Stimulated activated CD8-positive, alpha-beta memory T cell treated with anti-CD3 and anti-CD28 coated beads, Interleukin-4, amount 100 ng/mL, for 24 hours (primary cell): ENCODE measurements around the gene DCAF6.
"Not testable (repeated sequence)": the region's sequence is repeated elsewhere in the genome, so short reads cannot be mapped to it uniquely, and the experiment has no call there.

Source experiments
- DNase-seq: peaks from one replicate; pipeline ENCODE4 v3.0.0-alpha.2; 2020; ENCODE audit warnings: low read depth

DCAF6 gene

DNA sequence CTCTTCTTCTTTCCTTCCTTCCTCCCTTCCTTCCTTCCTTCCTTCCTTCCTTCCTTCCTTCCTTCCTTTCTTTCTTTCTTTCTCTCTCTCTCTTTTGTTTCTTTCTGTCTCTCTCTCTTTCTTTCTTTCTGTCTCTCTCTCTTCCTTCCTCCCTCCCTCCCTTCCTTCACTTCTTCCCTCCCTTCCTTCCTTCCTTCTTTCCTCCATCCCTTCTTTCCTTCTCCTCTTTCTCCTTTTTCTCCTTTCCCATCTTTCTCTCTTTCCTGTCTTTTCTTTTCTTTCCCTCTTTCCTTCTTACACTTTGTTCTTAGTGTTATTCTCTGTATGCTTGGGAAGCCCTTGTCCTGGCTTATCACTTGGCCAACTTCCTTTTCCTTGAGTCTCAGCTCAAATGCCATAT lies 72.8 kb downstream of the DCAF6 start:
- DNase-seq: no peak

DNA sequence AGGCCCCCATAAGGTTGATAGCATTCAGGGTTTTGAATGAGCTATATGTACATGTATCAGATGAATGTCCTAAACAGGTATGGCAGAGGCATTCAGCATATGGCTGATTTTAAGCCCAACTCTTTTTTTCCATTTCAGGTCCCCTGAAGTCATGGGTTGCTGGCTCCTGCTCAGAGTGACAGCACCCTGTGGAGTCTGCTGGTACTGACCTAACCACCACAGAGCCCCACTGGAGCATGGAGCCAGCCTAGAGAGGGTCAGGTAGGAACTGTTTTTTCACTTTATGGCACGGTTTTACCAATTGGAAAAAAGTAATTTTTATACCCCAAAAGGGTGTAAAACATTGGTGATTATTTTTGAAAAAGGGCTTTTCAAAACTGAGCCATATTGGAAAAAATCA lies 82.9 kb downstream of the DCAF6 start:
- DNase-seq: no peak

DNA sequence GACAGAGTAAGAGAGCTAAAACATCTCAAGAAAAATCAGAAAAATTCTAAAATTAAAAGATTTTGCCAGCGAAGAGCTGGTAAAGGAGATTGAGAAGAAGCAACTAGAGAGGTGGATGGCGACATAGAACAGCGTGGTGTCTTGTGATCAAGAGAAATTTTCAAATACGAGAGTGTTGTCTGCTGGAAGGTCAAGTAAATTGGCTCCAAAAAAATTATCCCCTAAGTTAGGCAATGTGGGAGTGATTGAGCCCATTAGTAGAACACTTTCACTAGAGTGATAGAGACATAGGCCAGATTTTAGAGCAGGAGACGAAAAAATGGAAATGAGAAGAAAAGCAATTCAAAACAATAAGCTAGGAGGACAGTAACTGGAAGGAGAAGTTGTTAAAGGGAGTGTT lies 94.7 kb downstream of the DCAF6 start:
- no peak for DNase-seq

DNA sequence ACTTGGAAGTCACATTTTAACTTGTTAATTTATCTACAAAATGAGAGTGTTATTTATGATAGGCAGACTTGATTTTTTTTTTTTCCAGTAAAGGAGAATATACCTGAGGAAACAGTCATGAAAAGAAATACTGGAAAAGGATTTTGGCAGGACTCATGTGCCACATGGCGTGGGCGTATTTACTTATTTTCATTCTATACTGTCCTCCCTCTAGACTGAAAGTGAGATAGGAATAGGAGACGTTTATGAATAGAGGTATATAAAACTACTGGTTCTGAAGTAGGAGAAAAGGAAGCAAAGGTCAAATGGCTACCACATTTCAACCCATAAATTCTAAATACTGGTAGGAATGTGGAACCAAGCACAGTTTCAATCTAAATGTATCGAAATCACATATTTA lies 95.1 kb downstream of the DCAF6 start:
- DNase-seq: no peak

DNA sequence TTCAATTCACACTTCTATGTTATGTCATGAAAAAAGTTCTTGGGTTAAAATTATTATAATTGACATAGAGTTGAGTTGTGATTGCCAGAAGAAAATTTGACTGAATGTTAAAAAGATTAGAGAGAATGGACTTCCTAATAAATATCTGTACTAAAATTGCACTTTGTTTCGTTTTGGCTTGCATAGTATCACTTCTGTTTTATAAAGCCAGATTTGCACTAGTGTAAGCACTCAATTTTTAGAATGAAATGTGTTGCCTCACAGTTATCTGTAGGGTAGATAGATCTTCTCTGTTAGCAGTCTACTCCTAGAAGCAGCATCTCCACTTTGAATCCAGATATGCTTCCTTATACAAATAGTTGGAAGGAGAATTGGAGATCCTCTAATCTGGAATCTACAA lies 95.5 kb downstream of the DCAF6 start:
- no peak for DNase-seq

DNA sequence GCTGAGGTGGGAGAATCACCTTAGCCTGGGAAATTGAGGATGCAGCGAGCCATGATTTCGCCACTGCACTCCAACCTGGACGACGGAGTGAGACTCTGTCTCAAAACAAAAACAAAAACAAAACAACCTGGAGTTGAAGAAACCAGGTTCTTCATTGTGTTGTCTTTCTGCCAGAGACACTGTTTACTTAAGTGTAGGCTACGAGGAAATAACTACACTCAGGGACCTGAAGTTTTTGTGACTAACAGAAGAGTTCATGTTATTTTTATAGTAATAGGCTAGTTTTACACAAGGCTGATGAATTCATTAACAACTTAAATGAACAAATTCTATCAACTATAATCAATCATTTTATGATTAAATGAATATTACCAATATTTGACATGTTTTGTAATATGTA lies 98.9 kb downstream of the DCAF6 start:
- no peak for DNase-seq

DNA sequence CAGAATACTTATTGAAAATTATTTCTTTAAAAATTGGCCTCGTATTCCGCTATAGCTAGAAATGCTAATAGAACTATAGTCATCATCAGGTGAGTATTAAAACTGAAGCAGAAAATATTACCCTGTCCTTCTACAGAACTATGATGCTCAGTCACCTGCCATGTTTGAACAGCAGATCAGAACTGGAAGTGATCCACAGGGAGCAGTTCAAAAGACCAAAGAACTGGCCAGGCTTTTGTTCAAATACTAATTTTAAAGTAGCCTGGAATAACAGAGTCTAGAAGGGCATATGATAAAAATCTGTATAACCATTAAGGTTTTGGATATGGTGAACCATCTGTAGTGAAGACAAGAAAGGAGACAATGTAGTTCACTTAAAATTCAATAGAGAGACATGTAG lies 105.9 kb downstream of the DCAF6 start:
- DNase-seq: no peak

DNA sequence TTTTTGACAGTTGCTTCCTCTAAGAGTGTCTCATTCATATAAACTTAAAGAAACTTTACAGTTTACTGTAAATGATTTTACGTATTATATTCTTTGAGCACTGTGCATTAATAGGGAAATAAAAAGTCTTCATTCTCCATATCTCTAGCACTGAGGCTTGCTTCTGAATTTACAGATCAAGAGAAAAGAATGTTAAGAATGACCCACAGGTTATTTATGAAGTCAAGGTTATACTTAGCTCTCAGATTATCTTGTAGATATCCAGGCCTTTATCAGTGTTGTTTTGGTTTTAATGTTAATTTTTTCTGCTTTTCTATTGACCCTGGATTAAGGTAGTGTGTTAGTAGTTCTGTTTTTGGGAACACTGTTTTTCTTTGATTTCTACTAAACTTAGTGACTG lies 108.8 kb downstream of the DCAF6 start:
- no peak for DNase-seq

DNA sequence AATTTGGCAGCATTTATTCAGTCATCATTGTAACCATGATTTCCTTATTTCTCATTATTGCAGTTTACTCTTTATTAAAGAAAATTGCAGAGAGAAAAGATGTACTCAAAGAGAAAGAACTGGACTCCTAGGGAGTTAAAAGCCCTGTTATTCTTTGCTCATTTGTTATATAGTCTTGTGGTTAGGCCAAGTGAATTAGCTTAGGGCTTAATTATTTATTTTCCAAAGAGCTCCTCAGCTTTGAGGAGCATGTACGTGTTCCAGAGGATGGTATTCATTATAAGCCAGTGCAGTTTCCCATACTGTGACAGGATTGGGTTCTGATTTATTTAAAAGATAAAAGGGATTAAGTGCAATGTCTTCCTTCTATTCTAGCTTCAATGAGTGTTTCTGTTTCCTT lies 113.8 kb downstream of the DCAF6 start:
- no peak for DNase-seq

DNA sequence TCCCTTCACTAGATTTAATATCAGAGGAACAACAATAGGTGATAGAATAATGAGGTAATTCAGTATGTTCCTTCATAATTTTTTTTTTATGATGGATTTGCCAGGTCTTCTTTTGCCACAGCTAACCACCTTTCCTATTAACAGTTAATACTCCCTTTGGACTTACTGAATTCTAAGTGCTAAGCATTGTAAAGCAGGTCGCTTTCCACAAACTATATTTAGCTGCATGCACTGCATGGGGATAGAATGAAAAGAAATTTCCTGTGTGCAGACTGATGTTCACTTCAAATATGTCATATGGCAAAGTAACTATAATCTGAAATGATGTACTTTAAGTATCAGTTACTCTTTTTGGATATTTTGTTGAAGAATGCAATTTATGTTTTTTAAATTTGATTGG lies 114.4 kb downstream of the DCAF6 start:
- no peak for DNase-seq

DNA sequence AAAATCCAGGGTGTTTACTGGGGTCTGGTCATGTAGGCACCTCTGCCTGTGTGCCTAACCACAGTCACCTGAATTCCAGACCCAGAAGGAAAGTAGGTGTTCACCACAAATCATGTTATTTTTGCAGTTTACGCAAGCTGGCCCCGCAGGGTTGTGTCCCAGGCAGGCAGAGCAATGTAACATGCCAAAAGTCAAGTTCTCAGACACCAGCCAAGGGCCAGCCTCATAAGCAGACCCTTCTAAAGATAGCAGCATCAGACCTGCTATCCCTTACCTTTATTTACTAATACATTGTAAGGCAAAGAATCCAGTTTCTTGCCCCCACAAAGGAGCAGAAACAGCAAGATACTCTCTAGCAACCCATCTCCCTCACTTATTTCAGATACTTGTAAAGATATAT lies 117.2 kb downstream of the DCAF6 start:
- no peak for DNase-seq

DNA sequence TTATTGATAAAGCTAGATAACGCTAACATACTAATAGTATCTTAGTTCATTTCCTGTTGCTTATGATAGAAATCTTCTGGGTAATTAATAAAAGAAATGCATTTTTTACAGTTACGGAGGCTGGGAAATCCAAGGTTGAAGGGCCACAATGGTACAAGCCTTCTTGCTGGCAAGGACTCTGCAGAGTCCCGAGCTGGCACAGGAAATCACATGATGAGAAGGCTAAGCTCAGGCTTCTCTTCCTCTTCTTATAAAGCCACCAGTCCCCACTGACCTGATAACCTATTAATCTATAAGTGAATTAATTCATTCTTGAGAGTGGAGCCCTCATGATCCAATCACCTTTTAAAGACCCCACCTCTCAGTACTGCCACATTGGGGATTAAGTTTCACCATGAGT lies 117.6 kb downstream of the DCAF6 start:
- DNase-seq: no peak

DNA sequence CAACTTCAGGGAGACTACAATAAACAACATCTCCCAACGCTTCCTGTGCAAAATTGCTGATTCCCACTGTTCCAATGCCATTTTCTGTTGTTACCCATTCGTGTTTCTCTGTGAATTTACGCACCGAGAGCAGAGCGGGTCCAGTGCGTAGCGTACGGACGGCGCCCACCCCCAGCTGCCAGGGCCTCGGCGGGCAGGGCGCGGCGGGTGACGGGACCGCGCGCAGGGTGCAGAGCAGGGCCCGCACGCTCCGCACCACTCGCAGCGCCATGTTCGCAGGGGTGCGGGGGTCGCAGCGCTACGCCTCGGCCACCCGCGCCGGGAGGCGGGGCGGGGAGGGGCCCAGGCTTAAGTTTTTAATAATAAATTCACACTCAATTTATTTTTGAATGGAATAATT lies 119.7 kb downstream of the DCAF6 start:
- not testable (repeated sequence) for DNase-seq

DNA sequence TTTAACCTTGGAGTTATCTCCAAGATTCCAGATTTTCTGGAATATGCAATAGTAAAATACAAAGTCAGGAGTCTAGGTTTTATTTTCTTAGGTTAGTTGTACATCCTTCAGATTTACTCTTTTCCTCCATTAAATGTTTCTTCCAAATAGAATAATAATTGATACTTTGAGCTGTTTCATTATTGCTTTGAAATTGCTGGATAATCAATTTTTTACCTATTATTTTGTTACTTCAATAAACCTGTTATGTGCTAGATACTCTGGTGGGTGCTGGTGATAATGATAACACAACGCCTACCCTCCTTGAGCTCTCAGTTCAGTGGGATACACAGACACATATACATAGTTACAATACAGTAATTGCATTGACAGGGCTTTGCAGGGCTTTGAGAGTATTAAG lies 120.9 kb downstream of the DCAF6 start:
- DNase-seq: no peak

DNA sequence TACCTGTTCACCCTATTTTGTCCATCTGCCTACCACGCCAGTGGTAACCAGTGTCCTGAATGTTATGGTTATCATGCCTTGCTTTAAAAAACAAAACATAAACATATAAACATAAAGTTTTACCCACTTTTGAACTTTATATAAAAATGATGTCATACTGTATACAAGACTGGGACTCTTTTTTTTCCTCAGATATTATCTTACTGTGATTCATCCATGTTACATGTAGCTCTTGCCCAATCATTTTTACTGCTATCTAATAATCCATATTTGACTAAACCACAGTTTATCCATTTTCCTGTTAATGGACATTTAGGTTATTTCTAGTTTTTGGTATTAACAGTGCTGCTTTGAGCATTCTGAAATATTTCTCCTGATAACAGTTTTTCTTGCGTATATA lies 121.4 kb downstream of the DCAF6 start:
- DNase-seq: no peak

DNA sequence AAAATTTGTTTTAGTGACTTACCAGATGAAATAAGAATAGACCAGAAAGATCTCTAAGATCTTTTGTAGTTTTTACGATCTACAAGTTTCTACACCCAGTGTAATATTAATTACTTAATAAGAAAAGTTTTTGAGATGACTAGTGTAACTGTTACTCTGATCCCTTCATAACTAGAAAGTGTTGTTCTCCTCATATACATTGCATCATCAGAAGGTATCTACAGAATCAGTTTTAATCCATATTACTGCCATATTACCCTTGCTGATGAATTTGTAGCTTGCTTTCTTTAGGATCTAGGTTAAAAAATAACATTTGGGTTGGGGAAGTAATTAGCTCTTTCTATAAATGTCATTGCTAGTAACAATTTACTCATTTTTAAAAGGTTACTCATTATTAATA lies 127.7 kb downstream of the DCAF6 start:
- no peak for DNase-seq

DNA sequence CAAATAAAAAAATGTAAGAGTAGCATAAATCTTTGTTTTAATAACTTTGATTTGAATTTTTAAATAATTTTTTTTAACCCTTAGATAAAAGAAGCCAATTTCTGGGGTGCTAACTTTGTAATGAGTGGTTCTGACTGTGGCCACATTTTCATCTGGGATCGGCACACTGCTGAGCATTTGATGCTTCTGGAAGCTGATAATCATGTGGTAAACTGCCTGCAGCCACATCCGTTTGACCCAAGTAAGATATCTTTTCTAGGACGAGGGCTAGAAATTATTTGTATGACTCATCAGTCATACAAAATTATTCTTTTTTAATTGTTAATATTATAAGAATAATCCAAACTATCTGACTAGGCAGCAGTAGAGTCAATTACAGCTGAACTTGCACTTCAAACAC lies 129.0 kb downstream of the DCAF6 start:
- no peak for DNase-seq

DNA sequence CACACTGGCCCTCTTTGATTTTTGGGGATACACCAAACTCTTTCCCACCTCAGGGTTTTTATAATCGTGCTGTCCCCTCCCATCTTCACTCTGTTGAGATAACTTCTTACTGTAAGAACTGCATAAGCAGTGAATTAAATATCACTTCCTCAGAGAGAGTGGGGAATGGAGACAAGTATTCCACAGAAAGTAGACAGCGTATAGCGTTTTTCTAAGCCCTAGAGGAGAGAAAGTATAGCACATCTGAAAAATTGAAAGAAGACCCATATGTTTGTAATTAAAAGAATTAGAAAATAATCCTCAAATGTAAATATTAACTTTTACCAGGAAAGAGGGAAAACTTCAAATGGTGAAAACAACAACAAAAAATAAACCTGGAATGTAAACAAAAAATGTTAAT lies 132.9 kb downstream of the DCAF6 start:
- no peak for DNase-seq

DNA sequence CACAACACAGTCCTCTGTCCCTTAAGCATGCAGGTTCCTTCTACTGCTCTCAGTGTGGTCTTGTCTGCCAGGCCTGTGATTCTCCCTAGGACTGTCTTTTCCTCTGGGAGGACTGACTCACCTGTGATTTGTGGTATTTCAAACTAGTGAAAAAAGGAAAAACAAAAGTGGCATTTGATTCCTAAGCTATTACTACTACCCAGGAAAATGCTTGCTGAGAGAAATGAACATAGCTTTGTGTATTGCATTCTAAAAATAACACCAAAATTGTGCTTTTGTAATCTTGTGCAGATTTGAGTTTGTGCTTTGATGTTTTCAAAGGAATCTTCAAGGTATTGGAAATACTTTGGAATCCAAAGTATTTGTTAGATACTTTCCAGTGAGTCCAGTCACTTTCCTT lies 143.3 kb downstream of the DCAF6 start:
- no peak for DNase-seq

DNA sequence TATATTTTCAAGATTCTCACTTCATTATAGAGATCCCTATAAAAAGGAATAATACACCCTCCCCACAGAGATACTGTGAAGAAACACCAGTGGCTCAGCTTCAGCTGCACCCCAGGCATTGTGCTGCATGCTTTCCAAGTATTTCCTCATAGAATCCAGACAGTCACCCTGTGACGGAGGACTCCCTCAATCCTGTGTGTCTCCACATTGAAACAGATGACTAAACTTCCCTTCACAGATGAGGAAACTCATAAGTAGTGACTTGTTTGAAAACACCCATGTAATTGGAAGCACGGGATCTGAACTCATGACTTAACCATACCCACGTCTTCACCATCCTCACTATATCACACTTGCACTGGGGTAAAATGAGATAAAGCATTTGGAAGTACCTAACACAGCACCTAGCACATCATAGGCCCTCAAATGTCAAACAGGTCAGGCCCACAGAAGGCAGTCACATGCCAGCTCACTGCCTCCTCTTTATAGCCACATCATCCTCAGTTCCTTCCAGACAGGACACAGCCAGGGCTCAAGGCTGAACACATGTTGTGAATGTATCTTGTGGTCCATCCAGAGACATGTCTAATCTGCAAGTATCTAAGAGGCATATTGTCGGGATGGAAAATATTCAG lies 145.0 kb downstream of the DCAF6 start:
- no peak for DNase-seq

DNA sequence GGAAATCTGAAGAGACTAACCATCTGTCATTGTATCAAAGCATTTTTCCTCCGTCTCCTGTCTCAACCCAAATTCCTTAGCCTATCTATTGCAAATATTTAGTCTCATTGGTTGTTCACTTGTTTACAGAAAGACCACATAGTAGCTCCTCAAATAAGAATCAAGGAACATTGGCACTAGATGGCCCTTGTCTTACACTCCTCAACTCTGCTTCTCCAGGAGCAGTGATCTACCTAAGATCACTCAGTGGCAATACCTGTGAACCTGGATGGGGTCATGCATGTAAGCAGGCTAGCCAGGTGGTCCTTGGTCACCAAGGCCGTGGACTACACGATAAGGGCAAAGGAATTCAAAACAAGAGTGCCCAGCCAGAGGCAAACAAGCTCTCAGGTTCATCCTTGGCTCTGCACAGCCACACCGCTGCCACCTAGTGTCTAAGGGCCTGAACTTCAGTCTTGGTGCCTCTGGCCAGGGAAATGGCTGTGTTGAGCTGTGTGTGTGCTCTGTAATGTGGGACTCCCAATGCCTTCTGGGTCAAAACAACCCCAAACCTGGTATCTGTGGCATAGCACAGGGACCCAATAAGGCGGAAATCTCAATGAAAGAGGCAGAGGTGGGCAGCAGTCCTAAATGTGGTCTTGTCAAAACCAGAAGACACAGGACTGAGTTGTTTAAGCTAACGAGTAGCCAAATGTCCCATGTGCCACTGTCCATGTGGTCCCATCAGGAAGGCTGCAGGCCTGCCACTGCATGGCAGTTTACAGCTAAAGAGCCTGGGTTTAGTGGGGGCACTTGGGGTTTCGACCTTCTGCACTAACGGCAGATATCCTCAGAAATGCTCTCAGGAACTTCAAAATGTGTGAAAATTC lies 145.8 kb downstream of the DCAF6 start:
- DNase-seq: peak; percentile 60

DNA sequence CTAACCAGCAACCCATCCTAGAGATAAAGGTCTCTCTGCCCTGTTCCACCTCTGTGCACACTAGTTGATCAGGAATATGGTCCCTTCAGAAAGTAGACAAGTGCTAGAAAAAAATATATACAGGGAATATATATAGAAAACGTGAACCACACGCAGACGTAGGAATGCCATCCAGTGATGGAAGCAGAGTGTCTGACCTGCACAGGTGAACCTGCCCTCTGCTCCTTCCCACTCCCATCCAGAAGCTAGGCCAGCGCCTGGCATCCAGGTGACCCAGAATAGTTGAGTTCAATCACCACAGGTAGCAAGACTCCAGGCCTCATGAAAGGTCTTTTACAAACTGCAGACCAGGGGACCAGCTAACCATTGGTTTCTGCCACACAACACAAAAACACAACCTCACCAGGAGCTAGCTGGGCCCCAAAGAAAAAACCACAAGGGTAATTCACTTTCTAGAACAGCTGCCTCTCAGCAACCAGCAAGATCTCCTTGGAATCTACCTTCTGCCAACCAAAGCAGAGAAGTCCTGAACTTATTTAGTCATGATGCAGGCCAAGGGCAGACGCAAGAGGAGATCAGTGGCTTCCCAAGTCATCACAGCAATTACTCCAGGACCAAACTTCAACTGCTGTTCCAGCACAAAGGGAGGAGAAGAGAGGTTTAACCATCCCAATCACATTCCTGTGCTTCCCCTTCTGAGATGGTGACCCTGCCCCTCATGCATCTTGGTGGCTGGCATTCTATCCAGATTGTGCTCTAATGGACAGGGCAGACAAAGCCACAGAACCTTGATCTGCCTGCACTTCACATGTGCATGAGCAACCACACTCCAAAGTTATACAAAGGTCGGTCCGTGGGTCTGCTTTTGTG lies 147.2 kb downstream of the DCAF6 start:
- DNase-seq: no peak
